Measurements from ENCODE around the gene OTC. TPM values are rescaled to one million over a fixed set of nuclear protein-coding genes. Genes with fewer than 3 reads are reported as not detected.

The OTC gene
- total RNA-seq, 1 donor from 2014 or later, result not detected

- H3K36me3 Mint-ChIP-seq (ENCODE audit: unreplicated experiment), result no peaks in the 10 kb centered on the region
- no peak overlapping the region for H3K4me3 Mint-ChIP-seq (ENCODE audit: unreplicated experiment)
- H3K27me3 Mint-ChIP-seq (ENCODE audit: unreplicated experiment), result no peaks in the 10 kb centered on the region
- no peaks in the 10 kb centered on the region for H3K4me1 Mint-ChIP-seq (ENCODE audit: unreplicated experiment)
- H3K27ac Mint-ChIP-seq (ENCODE audit: unreplicated experiment), result no peak overlapping the region
- TF ChIP-seq, protein P1, sequence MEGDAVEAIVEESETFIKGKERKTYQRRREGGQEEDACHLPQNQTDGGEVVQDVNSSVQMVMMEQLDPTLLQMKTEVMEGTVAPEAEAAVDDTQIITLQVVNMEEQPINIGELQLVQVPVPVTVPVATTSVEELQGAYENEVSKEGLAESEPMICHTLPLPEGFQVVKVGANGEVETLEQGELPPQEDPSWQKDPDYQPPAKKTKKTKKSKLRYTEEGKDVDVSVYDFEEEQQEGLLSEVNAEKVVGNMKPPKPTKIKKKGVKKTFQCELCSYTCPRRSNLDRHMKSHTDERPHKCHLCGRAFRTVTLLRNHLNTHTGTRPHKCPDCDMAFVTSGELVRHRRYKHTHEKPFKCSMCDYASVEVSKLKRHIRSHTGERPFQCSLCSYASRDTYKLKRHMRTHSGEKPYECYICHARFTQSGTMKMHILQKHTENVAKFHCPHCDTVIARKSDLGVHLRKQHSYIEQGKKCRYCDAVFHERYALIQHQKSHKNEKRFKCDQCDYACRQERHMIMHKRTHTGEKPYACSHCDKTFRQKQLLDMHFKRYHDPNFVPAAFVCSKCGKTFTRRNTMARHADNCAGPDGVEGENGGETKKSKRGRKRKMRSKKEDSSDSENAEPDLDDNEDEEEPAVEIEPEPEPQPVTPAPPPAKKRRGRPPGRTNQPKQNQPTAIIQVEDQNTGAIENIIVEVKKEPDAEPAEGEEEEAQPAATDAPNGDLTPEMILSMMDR (IDR thresholded peaks at IDR 0.05), result no peak
- DNase-seq (ENCODE audit: extremely low spot score, unreplicated experiment), result no peak
- peaks cover 4% of the 10 kb centered on the region for H3K9me3 Mint-ChIP-seq (ENCODE audit: unreplicated experiment)
Observed at GRCh38 chrX:38376747-38377146, 24.3 kb downstream of the OTC start.

DNA sequence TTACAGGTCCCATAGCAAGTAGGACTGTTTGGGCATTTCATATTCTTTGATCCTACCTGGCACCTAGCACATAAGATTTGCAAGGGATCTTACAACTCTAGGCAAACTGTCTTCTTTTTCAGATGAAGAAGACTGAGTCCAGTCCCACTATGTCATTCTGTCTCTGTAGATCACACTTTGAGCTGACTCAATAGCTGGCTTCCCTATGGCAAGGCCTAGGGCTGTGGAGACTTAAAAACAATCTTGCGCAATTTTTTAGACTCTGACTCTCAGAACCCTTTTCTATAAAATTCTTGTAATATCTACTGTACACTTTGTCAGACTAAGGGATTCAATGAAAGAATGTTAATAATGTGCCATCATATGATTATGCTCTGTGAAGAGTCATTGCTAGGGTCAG lies 26.7 kb downstream of the OTC start:
- no peaks in the 10 kb centered on the region for H3K36me3 Mint-ChIP-seq (ENCODE audit: unreplicated experiment)
- H3K4me1 Mint-ChIP-seq (ENCODE audit: unreplicated experiment), result no peaks in the 10 kb centered on the region
- DNase-seq (ENCODE audit: extremely low spot score, unreplicated experiment), result no peak

GRCh38 chrX:38382663-38383062 lies 30.3 kb downstream of the OTC start:
- Mint-ChIP-seq H3K4me1 (ENCODE audit: unreplicated experiment) (no peaks in the 10 kb centered on the region), H3K27ac (ENCODE audit: unreplicated experiment) (no peak overlapping the region), H3K4me3 (ENCODE audit: unreplicated experiment) (no peak overlapping the region), H3K9me3 (ENCODE audit: unreplicated experiment) (peaks cover 8% of the 10 kb centered on the region), H3K36me3 (ENCODE audit: unreplicated experiment) (no peaks in the 10 kb centered on the region), H3K27me3 (ENCODE audit: unreplicated experiment) (no peaks in the 10 kb centered on the region)
- no peak for DNase-seq (ENCODE audit: extremely low spot score, unreplicated experiment)
- TF ChIP-seq, protein P1 (IDR thresholded peaks at IDR 0.05), result no peak

More for the DNA sequence above, 26.7 kb downstream of the OTC start:
- no peak overlapping the region for H3K4me3 Mint-ChIP-seq (ENCODE audit: unreplicated experiment)
- no peak overlapping the region for H3K27ac Mint-ChIP-seq (ENCODE audit: unreplicated experiment)
- H3K27me3 Mint-ChIP-seq (ENCODE audit: unreplicated experiment), result no peaks in the 10 kb centered on the region
- H3K9me3 Mint-ChIP-seq (ENCODE audit: unreplicated experiment), result peaks cover 4% of the 10 kb centered on the region
- TF ChIP-seq, protein P1 (IDR thresholded peaks at IDR 0.05), result no peak

DNA sequence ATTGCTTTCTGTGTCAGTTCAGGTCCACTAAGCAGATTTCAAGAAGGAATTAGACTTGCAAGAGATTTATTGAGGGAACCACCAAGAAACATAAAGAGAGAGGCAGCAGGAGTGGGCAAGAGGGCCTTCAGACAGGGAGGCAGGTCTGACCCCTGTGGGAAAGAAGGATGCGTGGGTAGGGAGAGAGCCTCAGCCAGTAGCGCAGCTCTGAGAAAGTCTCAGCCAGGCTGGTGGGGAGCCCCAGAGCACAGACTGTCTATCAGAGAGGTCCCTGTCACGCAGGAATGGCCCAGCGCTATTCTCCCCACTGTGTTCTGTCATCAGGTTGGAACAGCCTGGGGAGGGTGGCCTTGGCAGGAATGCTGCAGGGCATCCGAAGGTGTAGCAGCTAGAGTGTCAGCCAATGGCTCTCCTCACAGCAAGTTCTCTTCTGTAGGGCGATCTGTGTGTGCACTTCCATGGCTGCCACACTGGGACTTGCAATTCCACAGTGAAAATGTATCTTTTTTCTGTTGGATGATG lies 48.0 kb downstream of the OTC start:
- H3K36me3 Mint-ChIP-seq (ENCODE audit: unreplicated experiment), result no peaks in the 10 kb centered on the region
- TF ChIP-seq, protein P1 (IDR thresholded peaks at IDR 0.05), result no peak
- no peak overlapping the region for H3K27ac Mint-ChIP-seq (ENCODE audit: unreplicated experiment)
- H3K4me1 Mint-ChIP-seq (ENCODE audit: unreplicated experiment), result no peaks in the 10 kb centered on the region
- DNase-seq (ENCODE audit: extremely low spot score, unreplicated experiment), result no peak
- no peaks in the 10 kb centered on the region for H3K9me3 Mint-ChIP-seq (ENCODE audit: unreplicated experiment)
- H3K27me3 Mint-ChIP-seq (ENCODE audit: unreplicated experiment), result no peaks in the 10 kb centered on the region
- H3K4me3 Mint-ChIP-seq (ENCODE audit: unreplicated experiment), result no peak overlapping the region

GRCh38 chrX:38402118-38402517 lies 49.7 kb downstream of the OTC start:
- H3K4me3 Mint-ChIP-seq (ENCODE audit: unreplicated experiment), result no peak overlapping the region
- H3K27me3 Mint-ChIP-seq (ENCODE audit: unreplicated experiment), result peaks cover 2% of the 10 kb centered on the region
- DNase-seq (ENCODE audit: extremely low spot score, unreplicated experiment), result no peak
- H3K4me1 Mint-ChIP-seq (ENCODE audit: unreplicated experiment), result no peaks in the 10 kb centered on the region
- no peaks in the 10 kb centered on the region for H3K36me3 Mint-ChIP-seq (ENCODE audit: unreplicated experiment)
- no peaks in the 10 kb centered on the region for H3K9me3 Mint-ChIP-seq (ENCODE audit: unreplicated experiment)
- TF ChIP-seq, protein P1 (IDR thresholded peaks at IDR 0.05), result no peak
- no peak overlapping the region for H3K27ac Mint-ChIP-seq (ENCODE audit: unreplicated experiment)
